UCSD-AML1 (cell line): ENCODE measurements around the gene FAM180A.

Experiments used
- DNase-seq: peaks from one replicate; lab custom pipeline; 2025; ENCODE audit not compliant: unreplicated experiment; lab: John Stamatoyannopoulos, UW

FAM180A gene

DNA sequence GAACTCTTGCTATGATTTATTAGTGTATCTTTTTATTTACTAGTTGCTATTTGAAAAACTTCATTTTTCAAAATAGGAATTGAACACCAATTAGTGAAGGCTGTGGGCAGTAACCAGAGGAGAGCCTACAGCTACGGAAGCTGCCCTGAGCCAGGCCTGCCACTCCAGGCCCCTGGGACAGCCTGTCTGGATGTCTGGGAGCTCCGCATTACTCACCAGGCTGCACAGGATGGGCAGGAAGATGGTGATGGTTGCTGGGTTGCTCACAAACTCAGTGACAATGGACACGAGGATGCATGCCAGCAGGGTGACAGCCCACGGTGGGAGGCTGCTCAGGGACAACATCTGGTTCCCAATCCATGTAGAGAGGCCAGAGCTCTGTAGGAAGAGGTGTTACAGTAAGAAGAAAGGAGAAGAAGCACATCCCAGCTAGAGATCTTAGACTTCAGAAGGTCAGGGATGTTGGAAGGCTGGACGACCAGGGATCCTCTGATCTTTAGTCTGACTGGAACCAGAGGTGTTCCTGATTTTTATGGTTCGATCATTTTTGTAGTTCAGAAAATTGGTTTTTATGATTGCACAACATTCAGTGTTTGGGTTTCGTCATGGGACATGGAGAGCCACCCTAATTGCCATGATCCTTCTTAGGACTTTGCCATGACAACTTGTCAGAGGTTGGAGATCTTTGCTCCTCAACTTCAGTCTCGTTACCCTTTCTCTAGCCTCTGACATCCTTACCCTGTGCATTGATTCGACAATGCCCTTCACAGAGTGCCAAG lies 63.1 kb downstream of the FAM180A start:
- no peak for DNase-seq

DNA sequence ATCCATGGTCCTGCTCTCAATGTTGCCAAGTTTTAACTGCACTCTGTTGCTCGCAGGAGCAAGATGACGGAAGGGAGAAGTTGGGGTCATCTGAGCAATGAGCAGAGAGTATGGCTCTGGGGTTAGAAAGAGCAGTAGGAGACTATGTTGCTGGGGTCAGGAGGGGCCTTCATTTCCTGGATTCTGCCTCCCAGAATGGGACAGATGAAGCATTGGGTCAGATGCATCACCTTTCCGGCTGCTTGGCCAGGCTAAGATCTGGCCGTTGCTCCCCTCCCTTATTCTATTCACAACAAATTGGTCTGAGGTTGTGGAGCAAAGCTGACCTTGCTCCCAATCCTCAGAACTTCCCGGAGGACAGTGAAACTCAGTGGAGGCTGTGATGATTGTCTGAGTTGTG lies 63.9 kb downstream of the FAM180A start:
- DNase-seq, result no peak

DNA sequence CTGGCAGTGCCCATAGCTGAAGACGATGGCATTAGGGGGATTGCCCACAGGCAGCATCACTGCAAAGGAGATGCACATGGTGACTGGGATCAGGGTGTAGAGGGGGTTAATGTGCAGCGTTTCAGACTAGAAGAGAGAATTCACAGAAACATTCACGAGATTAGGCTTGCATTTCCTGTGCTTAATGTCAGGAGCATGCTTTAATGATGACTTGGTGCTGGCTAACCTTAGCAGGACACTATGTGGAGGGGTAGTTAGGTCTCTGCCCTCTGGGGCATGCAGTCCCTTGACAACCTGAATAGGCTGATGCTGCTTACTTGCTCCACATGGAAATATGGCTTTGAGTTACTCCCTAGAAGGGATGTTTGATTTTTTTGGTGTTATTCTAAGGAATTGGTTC lies 64.5 kb downstream of the FAM180A start:
- DNase-seq, result no peak

DNA sequence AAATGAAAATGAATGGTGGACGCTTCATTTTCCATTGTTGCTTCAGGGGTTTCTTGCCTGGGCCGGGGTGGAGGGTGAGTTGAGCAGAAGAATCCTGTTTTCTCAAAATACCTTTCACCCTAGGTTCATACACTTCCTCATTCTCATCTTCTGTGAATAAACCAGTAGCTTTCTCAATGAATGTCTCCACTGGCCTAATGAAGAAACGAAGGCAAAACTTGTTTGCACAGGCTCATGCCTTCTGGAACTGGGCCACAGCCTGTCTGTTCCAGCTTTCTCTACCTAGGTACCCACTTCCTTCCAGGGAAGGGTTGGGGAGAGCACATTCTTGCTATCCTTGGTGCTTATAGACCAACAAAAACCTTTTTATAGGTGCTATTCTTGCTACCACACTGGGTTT lies 65.0 kb downstream of the FAM180A start:
- DNase-seq, result no peak

DNA sequence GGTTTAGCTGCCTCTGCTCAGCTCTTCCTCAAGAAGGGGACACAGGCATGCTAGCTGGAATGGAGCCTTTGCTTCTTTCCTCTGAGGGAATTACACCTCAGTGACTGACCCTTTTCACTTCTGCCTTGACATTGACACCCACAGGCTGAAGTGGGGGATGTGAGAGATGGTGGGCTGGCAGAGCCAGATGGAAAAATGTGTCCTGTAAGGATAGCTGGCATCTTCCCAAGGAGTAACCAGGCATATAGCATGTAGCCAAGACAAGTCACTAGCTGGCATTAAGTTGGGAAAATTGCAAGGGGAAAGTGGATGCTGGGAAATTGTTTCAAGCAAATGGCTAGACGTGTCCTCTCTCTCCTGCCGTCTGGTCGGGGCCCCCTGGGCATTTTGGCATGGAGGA lies 66.4 kb downstream of the FAM180A start:
- no peak for DNase-seq

DNA sequence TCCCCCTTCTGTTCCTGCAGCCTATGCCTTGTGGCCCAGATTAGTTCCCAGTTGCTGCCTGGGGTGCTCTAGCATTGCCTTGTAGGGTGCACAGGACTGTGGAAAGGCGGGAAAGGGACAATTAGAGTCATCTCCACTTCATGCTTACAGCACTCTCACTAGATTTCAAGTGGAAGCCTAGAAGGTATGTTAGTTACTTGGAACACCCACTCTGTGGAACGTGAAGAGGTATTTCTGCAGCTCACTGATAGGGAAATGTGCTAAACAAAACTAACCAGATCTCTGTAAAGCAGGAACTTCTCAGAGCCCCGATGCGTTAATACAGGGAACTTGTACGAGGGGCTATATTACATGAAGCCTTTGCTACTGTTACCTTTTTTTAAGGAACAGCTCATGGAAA lies 66.9 kb downstream of the FAM180A start:
- DNase-seq, result no peak
